ENCODE measurements around the gene OR2V2.
A peak's percentile ranks its signal among the peaks of the same experiment; 100 is the strongest.

The OR2V2 gene

DNA sequence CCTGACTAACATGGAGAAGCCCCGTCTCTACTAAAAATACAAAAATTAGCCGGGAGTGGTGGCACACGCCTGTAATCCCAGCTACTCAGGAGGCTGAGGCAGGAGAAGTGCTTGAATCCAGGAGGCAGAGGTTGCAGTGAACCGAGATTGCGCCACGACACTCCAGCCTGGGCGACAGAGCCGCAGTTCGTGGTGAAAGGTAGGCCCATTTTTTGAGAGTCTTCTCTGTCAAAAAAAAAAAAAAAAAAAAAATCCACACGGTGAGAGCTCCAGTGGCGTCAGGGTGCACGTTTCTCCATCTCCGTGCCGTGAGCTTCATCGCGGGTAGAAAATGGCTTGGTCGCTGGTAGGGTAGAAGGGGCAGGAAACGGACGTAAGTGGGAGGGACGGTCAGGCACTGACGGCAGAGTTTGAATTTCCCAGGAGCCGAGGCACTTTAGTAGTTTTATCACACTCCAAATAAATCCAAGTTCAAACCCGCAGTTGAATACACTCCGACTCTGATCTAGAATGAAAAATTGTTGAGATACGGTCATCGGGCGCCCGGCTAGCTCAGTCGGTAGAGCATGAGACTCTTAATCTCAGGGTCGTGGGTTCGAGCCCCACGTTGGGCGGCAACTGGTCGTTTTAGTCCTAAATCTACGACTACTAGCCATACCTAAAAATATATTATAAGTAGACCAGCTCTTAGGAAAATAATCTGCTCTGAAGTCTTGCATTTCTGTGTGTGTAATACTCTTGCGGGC, 60.0 kb downstream of the OR2V2 start:
- peak; percentile 89 for DNase-seq (ENCODE audit: low read depth)

DNA sequence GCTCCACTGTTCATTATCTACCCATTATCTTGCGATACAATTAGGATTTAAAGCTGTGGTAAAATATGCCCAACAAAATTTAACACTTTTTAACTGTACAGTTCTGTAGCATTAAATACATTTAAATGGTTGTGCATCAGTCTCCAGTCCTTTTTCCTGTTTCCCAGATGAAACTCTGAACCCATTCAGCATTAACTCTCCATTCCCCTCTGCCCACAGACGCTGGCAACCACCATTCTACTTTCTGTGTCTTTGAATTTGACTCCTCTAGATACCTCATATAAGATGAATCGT, 60.5 kb downstream of the OR2V2 start:
- no peak for DNase-seq (ENCODE audit: low read depth)

All from iris pigment epithelial cell (primary cell).